GM20000 (cell line): Measurements from ENCODE around the gene ASPN.

ENCODE experiments used
- DNase-seq: peaks from one replicate; pipeline ENCODE4 v3.0.0; 2012; ENCODE audit warnings: low spot score
- TF ChIP-seq, protein P1 (sequence below): IDR thresholded peaks from 2 replicates; pipeline ENCODE4 v1.5.1; 2012; ENCODE audit warnings: mild to moderate bottlenecking, control low read depth; ENCODE audit errors: extremely low read depth, missing control alignments

The ASPN gene

DNA sequence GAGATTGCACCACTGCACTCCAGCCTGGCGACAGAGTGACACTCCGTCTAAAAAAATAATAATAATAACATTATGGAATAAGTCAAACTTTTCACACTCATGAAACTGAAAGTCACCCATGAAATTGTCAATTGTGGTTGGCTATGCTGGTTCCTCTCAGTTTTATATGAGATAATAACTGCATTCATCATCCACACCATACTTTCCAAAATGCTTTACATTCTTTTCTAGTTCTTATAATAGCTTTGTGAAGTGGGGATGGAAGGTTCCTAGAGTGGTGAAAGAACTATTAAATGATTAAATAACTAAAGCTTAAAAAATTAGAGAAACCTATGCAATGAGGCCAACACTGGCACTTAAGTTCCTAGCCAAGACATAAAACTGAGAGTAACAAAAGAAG is 12.6 kb upstream of the ASPN start:
- TF ChIP-seq, protein P1, sequence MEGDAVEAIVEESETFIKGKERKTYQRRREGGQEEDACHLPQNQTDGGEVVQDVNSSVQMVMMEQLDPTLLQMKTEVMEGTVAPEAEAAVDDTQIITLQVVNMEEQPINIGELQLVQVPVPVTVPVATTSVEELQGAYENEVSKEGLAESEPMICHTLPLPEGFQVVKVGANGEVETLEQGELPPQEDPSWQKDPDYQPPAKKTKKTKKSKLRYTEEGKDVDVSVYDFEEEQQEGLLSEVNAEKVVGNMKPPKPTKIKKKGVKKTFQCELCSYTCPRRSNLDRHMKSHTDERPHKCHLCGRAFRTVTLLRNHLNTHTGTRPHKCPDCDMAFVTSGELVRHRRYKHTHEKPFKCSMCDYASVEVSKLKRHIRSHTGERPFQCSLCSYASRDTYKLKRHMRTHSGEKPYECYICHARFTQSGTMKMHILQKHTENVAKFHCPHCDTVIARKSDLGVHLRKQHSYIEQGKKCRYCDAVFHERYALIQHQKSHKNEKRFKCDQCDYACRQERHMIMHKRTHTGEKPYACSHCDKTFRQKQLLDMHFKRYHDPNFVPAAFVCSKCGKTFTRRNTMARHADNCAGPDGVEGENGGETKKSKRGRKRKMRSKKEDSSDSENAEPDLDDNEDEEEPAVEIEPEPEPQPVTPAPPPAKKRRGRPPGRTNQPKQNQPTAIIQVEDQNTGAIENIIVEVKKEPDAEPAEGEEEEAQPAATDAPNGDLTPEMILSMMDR = no peak
- no peak for DNase-seq

DNA sequence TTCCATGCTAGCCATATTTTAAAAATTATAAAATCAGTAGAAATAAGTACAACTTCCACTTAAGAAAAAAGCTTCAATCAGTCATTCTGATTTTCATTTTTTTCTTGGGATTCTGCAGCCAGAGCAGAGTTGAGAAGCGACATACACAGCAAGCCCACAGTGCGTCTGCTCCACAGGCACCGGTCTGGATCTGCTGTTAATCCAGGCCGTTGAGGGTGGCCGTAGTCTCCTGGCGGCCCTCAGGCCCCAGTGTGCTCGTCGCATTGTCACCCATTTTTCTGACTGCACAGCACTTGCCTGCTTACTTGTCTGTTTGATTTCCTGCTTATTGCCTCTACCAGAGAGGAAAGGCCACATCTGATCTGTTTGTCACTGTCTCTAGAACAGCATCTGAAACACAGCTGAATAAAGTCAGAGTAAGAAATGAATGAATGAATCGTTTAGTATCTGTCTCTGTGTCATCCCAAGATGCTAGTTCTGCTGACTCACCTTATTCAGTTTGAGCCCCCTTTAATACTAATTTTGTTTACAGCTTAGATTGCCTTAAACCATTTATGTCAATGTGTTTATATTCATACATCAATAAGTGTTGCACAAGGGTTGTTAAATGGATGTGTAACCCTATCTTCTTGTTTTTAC is 11.6 kb upstream of the ASPN start:
- DNase-seq = no peak
- TF ChIP-seq, protein P1 = no peak

DNA sequence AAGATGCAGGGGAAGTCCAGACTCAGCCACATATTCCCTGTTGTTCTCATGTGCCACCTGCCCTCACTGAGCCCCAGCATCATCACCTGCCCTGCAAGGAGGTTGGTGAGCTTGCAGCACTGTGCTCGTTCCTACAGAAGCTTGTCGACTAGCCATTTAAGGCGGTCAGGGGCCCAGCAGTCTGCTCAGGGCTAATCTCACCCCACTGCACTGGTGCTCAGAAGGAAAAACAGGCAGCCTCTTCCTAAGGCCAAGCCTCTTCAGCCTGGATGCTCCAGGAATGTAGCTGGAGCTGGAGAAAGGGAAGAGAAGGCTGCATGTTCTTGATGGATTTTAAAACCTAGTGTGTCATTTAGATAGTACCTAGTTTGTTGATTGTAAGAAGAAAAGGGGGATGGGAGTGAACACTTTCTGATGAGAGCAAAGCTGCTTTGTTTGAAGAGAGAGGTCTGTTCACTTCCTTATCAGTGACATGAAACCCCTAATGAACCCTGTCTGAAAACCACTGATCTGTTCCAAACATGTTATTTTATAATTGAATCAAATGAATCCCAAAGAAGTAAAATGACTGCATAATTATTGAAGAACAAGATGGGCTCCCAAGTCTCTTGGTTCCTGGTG is 10.6 kb upstream of the ASPN start:
- TF ChIP-seq, protein P1 = no peak
- DNase-seq = no peak

DNA sequence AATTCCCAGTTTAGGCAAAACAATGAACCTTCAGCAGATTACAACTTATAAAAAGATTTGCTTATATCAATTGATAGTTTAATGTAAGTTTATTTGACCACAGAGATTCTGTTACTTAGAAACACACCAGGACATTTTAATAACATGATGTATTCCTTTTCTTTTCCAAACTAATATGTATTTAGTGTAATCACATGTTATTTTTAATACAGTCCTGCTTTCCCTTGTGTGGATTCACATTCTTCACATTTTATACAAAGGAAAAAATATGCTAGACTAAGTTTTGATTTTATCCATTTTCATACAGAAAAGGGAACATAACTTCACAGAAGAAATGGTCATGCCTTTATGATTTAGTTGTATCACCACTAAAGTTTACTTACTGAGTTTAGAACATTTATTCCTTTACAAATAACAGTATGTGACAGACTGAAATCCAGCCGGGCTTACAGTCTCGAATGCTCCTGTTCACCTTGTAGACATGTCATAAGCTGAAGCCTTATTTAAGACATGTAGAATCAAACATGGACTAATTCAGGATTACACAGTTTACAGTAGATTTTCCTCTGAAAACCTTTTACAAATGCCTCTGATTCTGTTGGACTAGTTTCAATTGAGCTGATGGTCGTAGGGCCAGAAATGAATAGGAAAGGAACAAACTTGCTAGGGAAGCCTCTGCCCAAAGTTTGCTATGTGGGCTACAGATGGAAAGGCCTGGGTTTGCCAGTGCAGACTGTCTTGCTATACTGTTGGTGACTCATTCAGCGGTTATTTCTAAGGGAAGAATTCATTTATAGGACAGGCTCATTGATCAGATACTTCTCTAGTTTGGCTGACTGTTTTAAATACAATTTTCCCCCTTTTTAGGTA is 6.6 kb upstream of the ASPN start:
- TF ChIP-seq, protein P1 = no peak
- DNase-seq = no peak

DNA sequence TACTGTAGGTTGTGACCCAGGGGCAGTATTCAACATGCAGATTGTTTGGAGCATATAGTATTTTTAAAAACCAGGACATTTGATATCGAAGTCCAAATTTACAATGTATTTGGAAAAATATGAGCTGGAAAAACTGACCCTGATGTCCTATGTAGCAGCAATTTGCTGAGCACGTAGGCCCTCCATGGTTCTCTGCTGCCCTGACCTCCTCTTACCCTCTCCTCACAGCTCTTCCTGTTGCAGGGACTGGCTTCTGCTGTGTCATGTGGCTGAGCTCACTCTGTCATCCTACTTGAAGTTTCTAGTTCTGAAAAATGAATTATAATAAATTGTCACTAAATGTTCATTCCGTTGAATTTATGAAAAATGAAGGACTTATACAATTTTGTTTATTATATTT is 4.1 kb upstream of the ASPN start:
- TF ChIP-seq, protein P1 = no peak
- no peak for DNase-seq

DNA sequence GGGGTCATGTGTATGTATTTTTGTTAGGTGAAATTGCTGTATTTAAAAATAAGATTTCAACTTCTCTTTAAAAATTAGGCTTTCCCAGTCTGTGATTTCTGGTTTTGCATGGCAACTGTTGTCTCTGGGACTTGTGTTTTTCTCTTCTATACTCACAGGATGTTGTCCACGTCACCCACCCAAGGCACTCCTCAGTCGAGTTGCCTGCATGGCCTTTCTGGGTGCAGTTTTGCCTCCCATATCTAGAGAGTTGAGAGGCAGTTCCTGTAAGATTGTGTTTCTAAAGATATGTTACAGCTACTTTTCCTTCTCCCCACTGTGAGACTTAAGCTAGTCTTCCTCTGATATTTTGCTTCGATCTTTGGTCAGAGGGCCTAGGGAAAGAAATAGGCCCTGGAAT is 2.3 kb upstream of the ASPN start:
- TF ChIP-seq, protein P1 = no peak
- no peak for DNase-seq
